ENCODE data around the gene C9orf85.

C9orf85 gene

DNA sequence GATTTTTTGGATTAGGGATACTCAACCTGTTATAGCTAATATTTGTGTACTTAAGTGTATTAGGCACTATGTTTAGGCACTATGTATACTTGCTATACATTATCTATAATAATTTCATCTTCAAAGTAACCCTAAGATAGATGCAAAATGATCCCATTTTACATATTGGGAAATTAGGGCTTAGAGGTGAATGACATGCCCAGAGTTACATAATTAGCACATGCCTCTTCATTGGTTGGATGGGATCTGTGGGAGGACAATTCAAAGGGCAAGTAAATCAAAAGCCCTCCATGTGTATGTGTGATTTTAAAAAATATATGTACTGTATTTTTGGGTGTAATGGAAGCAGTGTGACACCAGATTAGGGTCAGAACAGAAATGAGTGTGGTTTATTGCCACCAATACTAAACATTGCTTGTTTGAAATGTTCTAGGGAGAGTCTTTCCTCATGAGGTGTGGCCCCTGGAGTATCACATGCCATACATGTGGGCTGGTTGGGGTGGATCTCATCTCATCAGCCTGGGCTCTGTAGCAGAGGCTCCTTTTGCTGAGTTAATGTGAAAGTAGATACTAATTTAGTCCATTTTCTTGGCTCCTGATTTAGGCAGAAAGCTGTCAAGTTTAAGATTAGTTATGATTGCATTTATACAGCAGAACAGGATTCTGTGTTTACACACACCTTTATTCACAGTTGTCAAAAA is 5.5 kb downstream of the C9orf85 start:
- Histone ChIP-seq H3K9ac (ENCODE audit: low read length) (no peak overlapping the region), H3K27me3 (ENCODE audit: low read length) (no peaks in the 10 kb centered on the region), H3F3A (ENCODE audit: insufficient read depth) (no peaks in the 10 kb centered on the region), H3K4me2 (ENCODE audit: low read depth, low read length, poor library complexity, severe bottlenecking) (no peak overlapping the region), H2AFZ (ENCODE audit: low read depth, low read length, severe bottlenecking) (no peak overlapping the region), H3K79me2 (ENCODE audit: insufficient read depth, low read length) (peaks cover 69% of the 10 kb centered on the region), H3K36me3 (ENCODE audit: low read length) (no peaks in the 10 kb centered on the region), H3K9me2 (replicated peaks; ENCODE audit: insufficient read depth, low read length) (no peaks in the 10 kb centered on the region), H3K4me3 (ENCODE audit: insufficient read depth, low read length, poor library complexity, severe bottlenecking) (no peak overlapping the region), H4K20me1 (ENCODE audit: low read depth, low read length) (peaks cover 3% of the 10 kb centered on the region; the same call in 1 of the 2 replicates), H3K9me3 (ENCODE audit: insufficient read depth, low read length) (no peaks in the 10 kb centered on the region), H3K27ac (ENCODE audit: low read depth, low read length) (no peak overlapping the region)
- TF ChIP-seq EZH2phosphoT487 (conservative IDR thresholded peaks at IDR 0.05; ENCODE audit: low read length), result no peak
- TF ChIP-seq, protein P1, sequence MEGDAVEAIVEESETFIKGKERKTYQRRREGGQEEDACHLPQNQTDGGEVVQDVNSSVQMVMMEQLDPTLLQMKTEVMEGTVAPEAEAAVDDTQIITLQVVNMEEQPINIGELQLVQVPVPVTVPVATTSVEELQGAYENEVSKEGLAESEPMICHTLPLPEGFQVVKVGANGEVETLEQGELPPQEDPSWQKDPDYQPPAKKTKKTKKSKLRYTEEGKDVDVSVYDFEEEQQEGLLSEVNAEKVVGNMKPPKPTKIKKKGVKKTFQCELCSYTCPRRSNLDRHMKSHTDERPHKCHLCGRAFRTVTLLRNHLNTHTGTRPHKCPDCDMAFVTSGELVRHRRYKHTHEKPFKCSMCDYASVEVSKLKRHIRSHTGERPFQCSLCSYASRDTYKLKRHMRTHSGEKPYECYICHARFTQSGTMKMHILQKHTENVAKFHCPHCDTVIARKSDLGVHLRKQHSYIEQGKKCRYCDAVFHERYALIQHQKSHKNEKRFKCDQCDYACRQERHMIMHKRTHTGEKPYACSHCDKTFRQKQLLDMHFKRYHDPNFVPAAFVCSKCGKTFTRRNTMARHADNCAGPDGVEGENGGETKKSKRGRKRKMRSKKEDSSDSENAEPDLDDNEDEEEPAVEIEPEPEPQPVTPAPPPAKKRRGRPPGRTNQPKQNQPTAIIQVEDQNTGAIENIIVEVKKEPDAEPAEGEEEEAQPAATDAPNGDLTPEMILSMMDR (IDR thresholded peaks at IDR 0.05; ENCODE audit: insufficient read depth, low read length, poor library complexity, severe bottlenecking), result no peak

DNA sequence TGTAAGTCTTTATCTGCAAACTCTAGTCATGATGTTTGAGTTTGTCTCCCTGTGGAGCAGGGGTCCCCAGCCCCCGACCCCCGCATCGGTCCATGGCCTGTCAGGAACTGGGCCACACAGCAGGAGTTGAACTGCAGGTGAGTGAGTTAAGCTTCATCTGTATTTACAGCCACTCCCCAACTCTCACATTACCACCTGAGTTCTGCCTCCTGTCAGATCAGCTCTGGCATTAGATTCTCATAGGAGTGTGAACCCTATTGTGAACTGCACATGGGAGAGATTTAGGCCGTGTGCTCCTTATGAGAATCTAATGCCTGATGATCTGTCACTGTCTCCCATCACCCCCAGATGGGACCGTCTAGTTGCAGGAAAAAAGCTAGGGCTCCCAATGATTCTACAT is 7.0 kb downstream of the C9orf85 start:
- H3K79me2 ChIP-seq (ENCODE audit: insufficient read depth, low read length), result peaks cover 55% of the 10 kb centered on the region
- H3K9me2 ChIP-seq (replicated peaks; ENCODE audit: insufficient read depth, low read length), result no peaks in the 10 kb centered on the region
- no peak overlapping the region for H3K9ac ChIP-seq (ENCODE audit: low read length)
- no peak overlapping the region for H3K4me3 ChIP-seq (ENCODE audit: insufficient read depth, low read length, poor library complexity, severe bottlenecking)
- H4K20me1 ChIP-seq (ENCODE audit: low read depth, low read length), result peaks cover 3% of the 10 kb centered on the region; the same call in 1 of the 2 replicates
- H3F3A ChIP-seq (ENCODE audit: insufficient read depth), result no peaks in the 10 kb centered on the region
- no peak overlapping the region for H2AFZ ChIP-seq (ENCODE audit: low read depth, low read length, severe bottlenecking)
- no peaks in the 10 kb centered on the region for H3K9me3 ChIP-seq (ENCODE audit: insufficient read depth, low read length)
- no peak overlapping the region for H3K4me2 ChIP-seq (ENCODE audit: low read depth, low read length, poor library complexity, severe bottlenecking)
- TF ChIP-seq, protein P1 (IDR thresholded peaks at IDR 0.05; ENCODE audit: insufficient read depth, low read length, poor library complexity, severe bottlenecking), result no peak
- TF ChIP-seq EZH2phosphoT487 (conservative IDR thresholded peaks at IDR 0.05; ENCODE audit: low read length), result no peak
- no peaks in the 10 kb centered on the region for H3K36me3 ChIP-seq (ENCODE audit: low read length)
- no peaks in the 10 kb centered on the region for H3K27me3 ChIP-seq (ENCODE audit: low read length)
- H3K27ac ChIP-seq (ENCODE audit: low read depth, low read length), result no peak overlapping the region

DNA sequence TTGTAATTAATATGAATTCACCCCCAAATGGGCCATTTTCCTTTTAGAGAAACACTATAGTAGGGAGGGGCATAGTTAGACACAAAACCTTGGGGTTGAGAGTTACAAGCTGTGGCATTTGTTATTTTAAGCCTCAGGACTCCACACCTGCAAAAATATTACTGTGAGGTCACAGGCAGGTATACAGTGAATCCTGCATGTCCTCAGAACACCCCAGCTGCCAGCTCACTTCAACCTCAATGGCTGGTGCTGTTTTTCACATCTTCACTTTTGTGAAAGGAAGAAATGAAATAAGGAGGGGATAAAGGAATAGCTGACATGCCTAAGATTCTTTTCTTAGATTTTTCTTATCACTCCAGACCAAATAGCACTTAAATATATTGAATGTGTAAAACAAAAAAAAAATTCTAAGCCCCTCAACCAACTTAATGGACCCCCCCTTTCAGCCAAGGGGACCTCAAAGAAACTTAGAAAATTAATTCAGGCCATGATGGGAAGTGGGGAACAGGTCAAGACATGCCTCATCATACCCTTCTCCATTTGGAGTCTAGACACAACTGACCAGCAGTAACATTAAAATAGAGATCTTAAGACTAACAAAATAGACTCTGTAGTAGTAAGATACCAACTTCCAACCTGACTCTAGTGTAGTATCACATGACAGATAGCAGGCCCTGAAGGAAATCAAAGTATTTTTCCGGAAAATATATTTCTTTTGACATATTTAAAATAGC is 9.2 kb downstream of the C9orf85 start:
- Histone ChIP-seq H2AFZ (ENCODE audit: low read depth, low read length, severe bottlenecking) (no peak overlapping the region), H3K4me3 (ENCODE audit: insufficient read depth, low read length, poor library complexity, severe bottlenecking) (no peak overlapping the region), H3K4me2 (ENCODE audit: low read depth, low read length, poor library complexity, severe bottlenecking) (no peak overlapping the region), H3F3A (ENCODE audit: insufficient read depth) (no peaks in the 10 kb centered on the region), H3K27me3 (ENCODE audit: low read length) (no peaks in the 10 kb centered on the region), H3K27ac (ENCODE audit: low read depth, low read length) (no peak overlapping the region; the same call in 1 of the 2 replicates), H3K9me3 (ENCODE audit: insufficient read depth, low read length) (no peaks in the 10 kb centered on the region), H3K9me2 (replicated peaks; ENCODE audit: insufficient read depth, low read length) (no peaks in the 10 kb centered on the region), H3K79me2 (ENCODE audit: insufficient read depth, low read length) (peaks cover 43% of the 10 kb centered on the region), H3K36me3 (ENCODE audit: low read length) (no peaks in the 10 kb centered on the region), H3K9ac (ENCODE audit: low read length) (no peak overlapping the region), H4K20me1 (ENCODE audit: low read depth, low read length) (peaks cover 2% of the 10 kb centered on the region; the same call in 1 of the 2 replicates)
- TF ChIP-seq, protein P1 (IDR thresholded peaks at IDR 0.05; ENCODE audit: insufficient read depth, low read length, poor library complexity, severe bottlenecking), result no peak
- TF ChIP-seq EZH2phosphoT487 (conservative IDR thresholded peaks at IDR 0.05; ENCODE audit: low read length), result no peak
